IMR-90 (cell line): ENCODE data around the gene SLN. TPM values are rescaled to one million over a fixed set of nuclear protein-coding genes. Genes with fewer than 3 reads are reported as not detected.

Source experiments
- ATAC-seq: fragments of 200-7000 bp; cut with Tn5 transposase; 2 replicates; pipeline ENCODE4 v1.9.1; 2020; ENCODE audit warnings: low read depth, mild to moderate bottlenecking, moderate library complexity
- BruUV-seq: library from RNA; stranded (reverse); fragments of 400-500 nt; replicated peaks from 2 replicates; lab custom pipeline; 2021; lab: Mats Ljungman, UMichigan
- CTCF ChIA-PET: fragments of 300-600 bp; formaldehyde crosslinking; extraction: SDS; loops from one replicate; lab custom pipeline; 2021; ENCODE audit warnings: antibody characterized with exemption; lab: Yijun Ruan, JAX
- POLR2A ChIA-PET: fragments of 300-600 bp; sonication (Branson Sonifier 250); formaldehyde crosslinking; loops from one replicate; lab custom pipeline; 2022; ENCODE audit warnings: antibody characterized with exemption; ENCODE audit not compliant: unreplicated experiment; lab: Charles Lee
- DNase-seq: peaks from one replicate; pipeline ENCODE4 v3.0.0; 2013
- H2AFZ ChIP-seq: replicated peaks from 2 replicates; pipeline ENCODE3; 2013; ENCODE audit warnings: low read length, mild to moderate bottlenecking; ENCODE audit not compliant: poor library complexity
- H2AK5ac ChIP-seq: 2 replicates; pipeline ENCODE4 v1.6.1; 2013; ENCODE audit warnings: low read depth, low read length, inconsistent platforms
- H2AK9ac ChIP-seq: replicated peaks from 2 replicates; pipeline ENCODE3; 2013; ENCODE audit warnings: mild to moderate bottlenecking, low read depth, low read length, moderate library complexity; ENCODE audit not compliant: poor library complexity
- H2BK120ac ChIP-seq: 2 replicates; pipeline ENCODE4 v1.6.1; 2013; ENCODE audit warnings: low read depth, low read length, inconsistent platforms
- H2BK15ac ChIP-seq: 3 replicates; pipeline ENCODE4 v1.6.1; 2013; ENCODE audit warnings: low read depth, low read length, inconsistent platforms
- H2BK20ac ChIP-seq: 2 replicates; pipeline ENCODE4 v1.6.1; 2013; ENCODE audit warnings: low read depth, mild to moderate bottlenecking, inconsistent platforms, low read length, moderate library complexity
- H2BK5ac ChIP-seq: 2 replicates; pipeline ENCODE4 v1.6.1; 2013; ENCODE audit warnings: mild to moderate bottlenecking, low read depth, low read length, inconsistent platforms; ENCODE audit not compliant: poor library complexity, severe bottlenecking
- H3K14ac ChIP-seq: replicated peaks from 2 replicates; pipeline ENCODE4 v1.6.1; 2013; ENCODE audit warnings: low read depth, low read length, inconsistent platforms
- H3K18ac ChIP-seq: 2 replicates; pipeline ENCODE4 v1.6.1; 2013; ENCODE audit warnings: low read depth, low read length, control low read depth
- H3K23ac ChIP-seq: 2 replicates; pipeline ENCODE4 v1.6.1; 2013; ENCODE audit warnings: low read depth, low read length, inconsistent platforms
- H3K27ac ChIP-seq: 2 replicates; pipeline ENCODE4 v1.5.1; 2013; ENCODE audit warnings: mild to moderate bottlenecking, control low read depth, low read length; ENCODE audit not compliant: insufficient read depth
- H3K27me3 ChIP-seq: 2 replicates; pipeline ENCODE4 v1.6.1; 2013; ENCODE audit warnings: low read length; ENCODE audit not compliant: control insufficient read depth, insufficient read depth
- H3K36me3 ChIP-seq: 2 replicates; pipeline ENCODE4 v1.6.1; 2013; ENCODE audit warnings: low read length, mixed read lengths; ENCODE audit not compliant: control insufficient read depth, insufficient read depth
- H3K4ac ChIP-seq: 2 replicates; pipeline ENCODE4 v1.6.1; 2013; ENCODE audit warnings: low read depth, low read length, inconsistent platforms
- H3K4me1 ChIP-seq: 2 replicates; pipeline ENCODE4 v1.6.1; 2013; ENCODE audit warnings: low read length, mixed read lengths; ENCODE audit not compliant: control insufficient read depth, insufficient read depth
- H3K4me2 ChIP-seq: 2 replicates; pipeline ENCODE4 v1.6.1; 2013; ENCODE audit warnings: low read depth, mild to moderate bottlenecking, control low read depth, low read length, moderate library complexity
- H3K4me3 ChIP-seq: 2 replicates; pipeline ENCODE4 v1.5.1; 2013; ENCODE audit warnings: low read depth, mild to moderate bottlenecking, control low read depth, low read length, moderate library complexity; ENCODE audit not compliant: insufficient read depth
- H3K56ac ChIP-seq: 2 replicates; pipeline ENCODE4 v1.6.1; 2013; ENCODE audit warnings: low read length, inconsistent platforms; ENCODE audit not compliant: insufficient read depth; ENCODE audit errors: extremely low read depth
- H3K79me1 ChIP-seq, 2 experiments: 2 replicates each; pipeline ENCODE4 v1.6.1; 2013; ENCODE audit warnings: low read length in 2 of 2, inconsistent platforms in 1 of 2, low read depth in 1 of 2
- H3K9ac ChIP-seq: 2 replicates; pipeline ENCODE4 v1.6.1; 2013; ENCODE audit warnings: low read depth, low read length, control low read depth
- H3K9me1 ChIP-seq: 2 replicates; pipeline ENCODE4 v1.6.1; 2013; ENCODE audit warnings: low read length, inconsistent platforms; ENCODE audit not compliant: insufficient read depth
- H3K9me3 ChIP-seq: 2 replicates; pipeline ENCODE4 v1.6.1; 2013; ENCODE audit warnings: low read length; ENCODE audit not compliant: control insufficient read depth, insufficient read depth
- H4K20me1 ChIP-seq: 2 replicates; pipeline ENCODE4 v1.6.1; 2013; ENCODE audit warnings: low read length, inconsistent platforms; ENCODE audit not compliant: insufficient read depth
- H4K5ac ChIP-seq: 2 replicates; pipeline ENCODE4 v1.6.1; 2013; ENCODE audit warnings: mild to moderate bottlenecking, low read depth, low read length, control low read depth
- H4K8ac ChIP-seq, 2 experiments: 2 replicates each; pipeline ENCODE4 v1.6.1; 2013; ENCODE audit warnings: low read depth in 2 of 2, low read length in 2 of 2, control low read depth in 1 of 2, inconsistent platforms in 1 of 2
- H4K91ac ChIP-seq: 2 replicates; pipeline ENCODE4 v1.6.1; 2013; ENCODE audit warnings: low read depth, low read length, inconsistent platforms; ENCODE audit not compliant: insufficient read depth
- BHLHE40 ChIP-seq: fragments of 150-350 bp; IDR thresholded peaks from 2 replicates; pipeline ENCODE4 v1.6.1; 2016; ENCODE audit warnings: mild to moderate bottlenecking, low read depth, low read length
- CEBPB ChIP-seq: IDR thresholded peaks from 2 replicates; pipeline ENCODE4 v1.6.1; 2012; ENCODE audit warnings: low read depth, low read length, improper control_type of control experiment
- CHD1 ChIP-seq: IDR thresholded peaks from 2 replicates; pipeline ENCODE4 v1.6.1; 2012; ENCODE audit warnings: low read depth, low read length, improper control_type of control experiment
- FOS ChIP-seq: fragments of 150-350 bp; IDR thresholded peaks from 2 replicates; pipeline ENCODE4 v1.6.1; 2016; ENCODE audit warnings: low read depth, low read length
- MAFK ChIP-seq: IDR thresholded peaks from 2 replicates; pipeline ENCODE4 v1.6.1; 2012; ENCODE audit warnings: low read depth, low read length, improper control_type of control experiment
- MAZ ChIP-seq: IDR thresholded peaks from 2 replicates; pipeline ENCODE4 v1.6.1; 2012; ENCODE audit warnings: low read depth, mild to moderate bottlenecking, low read length, improper control_type of control experiment, moderate library complexity, borderline replicate concordance
- NFE2L2 ChIP-seq: fragments of 150-350 bp; IDR thresholded peaks from 2 replicates; pipeline ENCODE4 v1.6.1; 2016; ENCODE audit warnings: low read depth, mild to moderate bottlenecking, low read length
- RAD21 ChIP-seq: IDR thresholded peaks from 2 replicates; pipeline ENCODE4 v1.6.1; 2012; ENCODE audit warnings: low read length, improper control_type of control experiment
- RCOR1 ChIP-seq: IDR thresholded peaks from 2 replicates; pipeline ENCODE4 v1.6.1; 2012; ENCODE audit warnings: mild to moderate bottlenecking, low read length, improper control_type of control experiment; ENCODE audit not compliant: insufficient replicate concordance
- RFX5 ChIP-seq: IDR thresholded peaks from 2 replicates; pipeline ENCODE4 v1.8.0; 2012; ENCODE audit warnings: low read depth, mild to moderate bottlenecking, low read length, moderate library complexity
- SMC3 ChIP-seq: fragments of 150-350 bp; IDR thresholded peaks from 2 replicates; pipeline ENCODE4 v1.6.1; 2016; ENCODE audit warnings: low read depth, mild to moderate bottlenecking, antibody characterized with exemption, low read length, moderate library complexity
- dilution Hi-C: fragments of 300-500 bp; cut with HindIII; formaldehyde crosslinking; loops from one replicate; pipeline ENCODE4 v1.14.3; 2018; ENCODE audit warnings: low sequenced_read_pairs; ENCODE audit not compliant: unreplicated experiment
- in situ Hi-C: fragments of 300-500 bp; cut with MboI; formaldehyde crosslinking; loops from 3 replicates; pipeline ENCODE4 v1.14.3; 2019; ENCODE audit warnings: low sequenced_read_pairs, inconsistent platforms, mixed read lengths
- intact Hi-C: fragments of 100-400 bp; cut with micrococcal nuclease; formaldehyde crosslinking; loops from 2 replicates; pipeline ENCODE4 v1.10.0; 2022
- polyA plus RNA-seq, 3 experiments: library from polyadenylated mRNA; depleted of rRNA; stranded (reverse); fragments of >200 nt; gene quantifications; 2 replicates each; pipeline ENCODE4 v1.2.3, GENCODE V29; 2012; ENCODE audit warnings: low replicate concordance in 1 of 3
- total RNA-seq: library from RNA; depleted of rRNA; stranded (reverse); fragments of >200 nt; gene quantifications from 2 replicates; pipeline ENCODE4 v1.2.3, GENCODE V29; 2012
- TF ChIP-seq, protein P1 (sequence below): conservative IDR thresholded peaks from 2 replicates; pipeline ENCODE4 v1.5.1; 2012; ENCODE audit warnings: mild to moderate bottlenecking, low read depth, low read length, improper control_type of control experiment
- TF ChIP-seq, protein P2 (sequence below): fragments of 150-350 bp; IDR thresholded peaks from 2 replicates; pipeline ENCODE4 v1.6.1; 2016; ENCODE audit warnings: low read depth, mild to moderate bottlenecking, low read length, moderate library complexity, borderline replicate concordance
- TF ChIP-seq, protein P3 (sequence below): fragments of 150-350 bp; IDR thresholded peaks from 2 replicates; pipeline ENCODE4 v1.6.1; 2017; ENCODE audit warnings: mild to moderate bottlenecking, antibody characterized with exemption, low read length, low read depth

The SLN gene
- total and polyA plus RNA-seq, 2 of the 4 experiments (the other 2 are of a cell fraction): not detected

DNA sequence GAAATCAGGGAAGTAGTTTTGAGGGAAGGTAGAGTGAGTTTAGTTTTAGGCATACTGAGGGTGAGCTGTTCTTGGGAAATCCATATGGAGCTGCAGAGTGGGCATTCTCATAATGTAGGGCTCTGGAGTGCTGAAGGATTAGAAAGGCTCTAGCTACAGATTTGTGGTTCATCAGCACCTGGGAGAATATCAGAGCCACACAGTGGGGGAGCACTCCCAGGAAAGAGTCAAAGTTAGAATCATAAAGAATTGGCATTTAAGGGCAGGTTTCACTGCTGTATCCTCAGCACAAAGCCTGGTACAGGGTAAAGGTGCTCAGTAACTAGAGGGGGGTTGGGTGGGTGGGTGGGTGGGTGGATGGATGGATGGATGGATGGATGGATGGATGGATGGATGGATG lies 52.5 kb downstream of the SLN start:
- H3K4me1 ChIP-seq: no peaks in the 10 kb centered on the region
- no peaks in the 10 kb centered on the region for H3K9me3 ChIP-seq
- in situ Hi-C loops: no loop called here
- no peak overlapping the region for H3K4ac ChIP-seq
- no peak overlapping the region for H2BK15ac ChIP-seq
- ATAC-seq: no peak
- H4K5ac ChIP-seq: no peak overlapping the region
- no peaks in the 10 kb centered on the region for H3K36me3 ChIP-seq
- no peak overlapping the region for H2BK5ac ChIP-seq
- H2AK9ac ChIP-seq: no peak overlapping the region
- H3K27ac ChIP-seq: no peak overlapping the region
- dilution Hi-C loops: no loop called here
- ChIA-PET CTCF (no interaction called here), POLR2A (no interaction called here)
- H3K14ac ChIP-seq: no peak overlapping the region
- no peaks in the 10 kb centered on the region for H3K9me1 ChIP-seq
- DNase-seq: no peak
- TF ChIP-seq RFX5 (no peak), CHD1 (no peak), NFE2L2 (no peak), MAFK (no peak), CEBPB (no peak), BHLHE40 (no peak), MAZ (no peak), FOS (no peak), RAD21 (no peak), RCOR1 (no peak), SMC3 (no peak)
- TF ChIP-seq, protein P1, sequence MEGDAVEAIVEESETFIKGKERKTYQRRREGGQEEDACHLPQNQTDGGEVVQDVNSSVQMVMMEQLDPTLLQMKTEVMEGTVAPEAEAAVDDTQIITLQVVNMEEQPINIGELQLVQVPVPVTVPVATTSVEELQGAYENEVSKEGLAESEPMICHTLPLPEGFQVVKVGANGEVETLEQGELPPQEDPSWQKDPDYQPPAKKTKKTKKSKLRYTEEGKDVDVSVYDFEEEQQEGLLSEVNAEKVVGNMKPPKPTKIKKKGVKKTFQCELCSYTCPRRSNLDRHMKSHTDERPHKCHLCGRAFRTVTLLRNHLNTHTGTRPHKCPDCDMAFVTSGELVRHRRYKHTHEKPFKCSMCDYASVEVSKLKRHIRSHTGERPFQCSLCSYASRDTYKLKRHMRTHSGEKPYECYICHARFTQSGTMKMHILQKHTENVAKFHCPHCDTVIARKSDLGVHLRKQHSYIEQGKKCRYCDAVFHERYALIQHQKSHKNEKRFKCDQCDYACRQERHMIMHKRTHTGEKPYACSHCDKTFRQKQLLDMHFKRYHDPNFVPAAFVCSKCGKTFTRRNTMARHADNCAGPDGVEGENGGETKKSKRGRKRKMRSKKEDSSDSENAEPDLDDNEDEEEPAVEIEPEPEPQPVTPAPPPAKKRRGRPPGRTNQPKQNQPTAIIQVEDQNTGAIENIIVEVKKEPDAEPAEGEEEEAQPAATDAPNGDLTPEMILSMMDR: no peak
- TF ChIP-seq, protein P2, sequence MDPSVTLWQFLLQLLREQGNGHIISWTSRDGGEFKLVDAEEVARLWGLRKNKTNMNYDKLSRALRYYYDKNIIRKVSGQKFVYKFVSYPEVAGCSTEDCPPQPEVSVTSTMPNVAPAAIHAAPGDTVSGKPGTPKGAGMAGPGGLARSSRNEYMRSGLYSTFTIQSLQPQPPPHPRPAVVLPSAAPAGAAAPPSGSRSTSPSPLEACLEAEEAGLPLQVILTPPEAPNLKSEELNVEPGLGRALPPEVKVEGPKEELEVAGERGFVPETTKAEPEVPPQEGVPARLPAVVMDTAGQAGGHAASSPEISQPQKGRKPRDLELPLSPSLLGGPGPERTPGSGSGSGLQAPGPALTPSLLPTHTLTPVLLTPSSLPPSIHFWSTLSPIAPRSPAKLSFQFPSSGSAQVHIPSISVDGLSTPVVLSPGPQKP: no peak
- TF ChIP-seq, protein P3, sequence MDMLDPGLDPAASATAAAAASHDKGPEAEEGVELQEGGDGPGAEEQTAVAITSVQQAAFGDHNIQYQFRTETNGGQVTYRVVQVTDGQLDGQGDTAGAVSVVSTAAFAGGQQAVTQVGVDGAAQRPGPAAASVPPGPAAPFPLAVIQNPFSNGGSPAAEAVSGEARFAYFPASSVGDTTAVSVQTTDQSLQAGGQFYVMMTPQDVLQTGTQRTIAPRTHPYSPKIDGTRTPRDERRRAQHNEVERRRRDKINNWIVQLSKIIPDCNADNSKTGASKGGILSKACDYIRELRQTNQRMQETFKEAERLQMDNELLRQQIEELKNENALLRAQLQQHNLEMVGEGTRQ: no peak
- BruUV-seq: no TSS peak
- H2AK5ac ChIP-seq: no peak overlapping the region
- H4K91ac ChIP-seq: no peak overlapping the region
- no peaks in the 10 kb centered on the region for H4K20me1 ChIP-seq
- no peaks in the 10 kb centered on the region for H3K79me1 ChIP-seq
- intact Hi-C loops: no loop called here
- H3K18ac ChIP-seq: no peak overlapping the region
- no peak overlapping the region for H4K8ac ChIP-seq
- H3K9ac ChIP-seq: no peak overlapping the region
- H3K23ac ChIP-seq: no peak overlapping the region
- no peak overlapping the region for H2AFZ ChIP-seq
- no peak overlapping the region for H3K4me3 ChIP-seq
- H3K27me3 ChIP-seq: peaks cover 2% of the 10 kb centered on the region; the same call in 1 of the 2 replicates
- H3K56ac ChIP-seq: no peak overlapping the region
- H2BK20ac ChIP-seq: no peak overlapping the region
- no peak overlapping the region for H2BK120ac ChIP-seq
- no peak overlapping the region for H3K4me2 ChIP-seq
